Progenitor cell of endocrine pancreas (in vitro differentiated cells): ENCODE results near the gene HECTD4. TPM values are rescaled to one million over a fixed set of nuclear protein-coding genes. Genes with fewer than 3 reads are reported as not detected.
"Not testable (repeated sequence)": the region's sequence is repeated elsewhere in the genome, so short reads cannot be mapped to it uniquely, and the experiment has no call there.

Experiments
- DNase-seq: peaks from one replicate; pipeline ENCODE4 v3.0.0; 2021; ENCODE audit warnings: low spot score; ENCODE audit not compliant: unreplicated experiment
- H3K27ac Mint-ChIP-seq: 2 replicates; pipeline ENCODE4 v1.8.0; 2021; ENCODE audit warnings: mild to moderate bottlenecking, moderate library complexity, mixed read lengths
- H3K27me3 Mint-ChIP-seq: 2 replicates; pipeline ENCODE4 v1.8.0; 2021; ENCODE audit warnings: mixed read lengths
- H3K36me3 Mint-ChIP-seq: 2 replicates; pipeline ENCODE4 v1.8.0; 2022; ENCODE audit warnings: mixed read lengths; ENCODE audit not compliant: insufficient read depth
- H3K4me1 Mint-ChIP-seq: 2 replicates; pipeline ENCODE4 v1.8.0; 2021; ENCODE audit warnings: low read depth, mixed read lengths
- H3K4me3 Mint-ChIP-seq: 2 replicates; pipeline ENCODE4 v1.8.0; 2021; ENCODE audit warnings: low read depth, mild to moderate bottlenecking, moderate library complexity, mixed read lengths
- H3K9me3 Mint-ChIP-seq: 2 replicates; pipeline ENCODE4 v1.8.0; 2021; ENCODE audit warnings: low read depth, mixed read lengths
- total RNA-seq: library from RNA; stranded (reverse); gene quantifications from 2 replicates; pipeline ENCODE4 v1.2.1, GENCODE V29; 2021
- TF ChIP-seq, protein P1 (sequence below): fragments of 200-600 bp; sonication (generic); IDR thresholded peaks from one replicate; pipeline ENCODE4 v1.5.0; 2021; ENCODE audit warnings: antibody characterized with exemption, mild to moderate bottlenecking; ENCODE audit not compliant: unreplicated experiment

Gene HECTD4
- total RNA-seq, 1 donor from 2014 or later = 86.7 TPM

GRCh38 chr12:112233242-112233641 is 149.0 kb downstream of the HECTD4 start:
- Mint-ChIP-seq H3K36me3 (peaks cover 8% of the 10 kb centered on the region), H3K27ac (no peak overlapping the region), H3K4me1 (no peaks in the 10 kb centered on the region), H3K9me3 (no peaks in the 10 kb centered on the region), H3K27me3 (no peaks in the 10 kb centered on the region), H3K4me3 (no peak overlapping the region)
- no peak for DNase-seq
- TF ChIP-seq, protein P1, sequence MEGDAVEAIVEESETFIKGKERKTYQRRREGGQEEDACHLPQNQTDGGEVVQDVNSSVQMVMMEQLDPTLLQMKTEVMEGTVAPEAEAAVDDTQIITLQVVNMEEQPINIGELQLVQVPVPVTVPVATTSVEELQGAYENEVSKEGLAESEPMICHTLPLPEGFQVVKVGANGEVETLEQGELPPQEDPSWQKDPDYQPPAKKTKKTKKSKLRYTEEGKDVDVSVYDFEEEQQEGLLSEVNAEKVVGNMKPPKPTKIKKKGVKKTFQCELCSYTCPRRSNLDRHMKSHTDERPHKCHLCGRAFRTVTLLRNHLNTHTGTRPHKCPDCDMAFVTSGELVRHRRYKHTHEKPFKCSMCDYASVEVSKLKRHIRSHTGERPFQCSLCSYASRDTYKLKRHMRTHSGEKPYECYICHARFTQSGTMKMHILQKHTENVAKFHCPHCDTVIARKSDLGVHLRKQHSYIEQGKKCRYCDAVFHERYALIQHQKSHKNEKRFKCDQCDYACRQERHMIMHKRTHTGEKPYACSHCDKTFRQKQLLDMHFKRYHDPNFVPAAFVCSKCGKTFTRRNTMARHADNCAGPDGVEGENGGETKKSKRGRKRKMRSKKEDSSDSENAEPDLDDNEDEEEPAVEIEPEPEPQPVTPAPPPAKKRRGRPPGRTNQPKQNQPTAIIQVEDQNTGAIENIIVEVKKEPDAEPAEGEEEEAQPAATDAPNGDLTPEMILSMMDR = no peak

GRCh38 chr12:112230136-112230535 is 152.1 kb downstream of the HECTD4 start:
- TF ChIP-seq, protein P1 = no peak
- no peak for DNase-seq
- Mint-ChIP-seq H3K9me3 (no peaks in the 10 kb centered on the region), H3K4me1 (no peaks in the 10 kb centered on the region), H3K27me3 (no peaks in the 10 kb centered on the region), H3K36me3 (peaks cover 9% of the 10 kb centered on the region), H3K4me3 (no peak overlapping the region), H3K27ac (no peak overlapping the region)

DNA sequence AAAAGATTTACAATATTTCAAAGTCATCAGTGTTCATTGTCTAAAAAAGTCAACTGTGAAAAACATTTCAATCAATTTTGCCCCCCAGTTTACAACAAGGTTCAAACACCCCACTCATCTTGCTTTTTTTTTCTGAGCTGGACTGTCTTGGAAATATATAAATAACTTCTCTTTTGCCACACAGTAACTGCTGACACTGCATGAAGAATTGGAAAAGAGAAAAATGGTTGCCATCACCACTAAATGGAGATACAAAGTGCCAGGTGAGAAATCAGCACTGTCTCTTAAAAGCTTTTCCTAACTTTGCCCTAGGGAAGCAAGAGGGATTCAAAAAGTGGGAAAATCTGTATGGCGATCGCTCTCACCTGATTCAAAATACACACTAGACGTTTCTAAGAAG is 155.5 kb downstream of the HECTD4 start:
- H3K9me3 Mint-ChIP-seq = no peaks in the 10 kb centered on the region
- TF ChIP-seq, protein P1 = no peak

GRCh38 chr12:112220628-112221027 is 161.6 kb downstream of the HECTD4 start:
- not testable (repeated sequence) for H3K4me1 Mint-ChIP-seq, DNase-seq, H3K9me3 Mint-ChIP-seq, H3K27me3 Mint-ChIP-seq, H3K27ac Mint-ChIP-seq, H3K4me3 Mint-ChIP-seq
- H3K36me3 Mint-ChIP-seq = peaks cover 22% of the 10 kb centered on the region

More for the DNA sequence above, 155.5 kb downstream of the HECTD4 start:
- Mint-ChIP-seq H3K4me3 (no peak overlapping the region), H3K36me3 (peaks cover 24% of the 10 kb centered on the region), H3K4me1 (peaks cover 1% of the 10 kb centered on the region), H3K27me3 (no peaks in the 10 kb centered on the region), H3K27ac (no peak overlapping the region)
- DNase-seq = no peak

DNA sequence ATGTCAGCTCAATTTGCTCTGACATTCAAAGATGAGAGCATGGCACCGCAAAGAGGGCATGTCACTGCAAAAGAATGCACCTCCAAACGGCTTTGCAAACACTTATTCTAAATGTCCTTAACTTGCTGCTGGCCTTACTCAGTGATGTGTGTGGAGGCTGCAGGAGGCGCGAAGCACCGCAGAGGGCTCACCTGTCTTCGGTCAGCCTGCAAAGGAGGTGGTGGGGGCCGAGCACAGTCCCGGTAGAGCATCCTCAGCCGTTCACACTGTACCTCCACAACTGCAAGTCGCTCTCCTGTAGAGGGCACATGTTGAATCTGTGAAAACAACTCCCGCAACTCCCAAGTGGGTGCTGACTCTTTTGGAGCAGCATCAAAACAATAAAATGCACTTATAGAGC is 163.0 kb downstream of the HECTD4 start:
- H3K36me3 Mint-ChIP-seq = peaks cover 18% of the 10 kb centered on the region
- peaks cover 1% of the 10 kb centered on the region for H3K4me1 Mint-ChIP-seq
- H3K27me3 Mint-ChIP-seq = no peaks in the 10 kb centered on the region
- no peak for DNase-seq
- no peak overlapping the region for H3K4me3 Mint-ChIP-seq
- H3K9me3 Mint-ChIP-seq = no peaks in the 10 kb centered on the region
- TF ChIP-seq, protein P1 = no peak
- H3K27ac Mint-ChIP-seq = no peak overlapping the region

DNA sequence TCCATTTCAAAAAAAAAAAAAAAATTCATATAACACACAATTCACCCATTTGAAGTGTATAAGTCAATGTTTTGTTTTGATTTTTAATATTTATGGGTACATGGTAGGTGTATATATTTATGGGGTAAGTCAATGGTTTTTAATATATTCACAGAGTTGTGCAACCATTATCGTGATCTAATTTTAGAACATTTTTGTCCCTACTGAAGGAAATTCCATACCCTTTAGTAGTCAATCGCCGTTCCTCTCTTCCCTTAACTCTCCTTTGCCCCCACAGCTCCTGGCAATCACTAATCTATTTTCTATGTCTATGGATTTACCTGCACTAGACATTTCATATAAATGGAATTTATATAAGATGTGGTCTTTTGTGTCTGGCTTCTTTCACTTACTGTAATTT is 164.1 kb downstream of the HECTD4 start:
- H3K9me3 Mint-ChIP-seq = no peaks in the 10 kb centered on the region
- H3K4me1 Mint-ChIP-seq = no peaks in the 10 kb centered on the region
- H3K4me3 Mint-ChIP-seq = no peak overlapping the region
- peaks cover 16% of the 10 kb centered on the region for H3K36me3 Mint-ChIP-seq
- no peak overlapping the region for H3K27ac Mint-ChIP-seq
- TF ChIP-seq, protein P1 = no peak
- no peaks in the 10 kb centered on the region for H3K27me3 Mint-ChIP-seq
- no peak for DNase-seq
